Retinal pigment epithelial cell (primary cell): ENCODE results near the gene C3orf49.

Experiments used
- DNase-seq: peaks from one replicate; pipeline ENCODE4 v3.0.0-alpha.2; 2010; ENCODE audit warnings: low read depth
- H3K4me3 ChIP-seq: 2 replicates; pipeline ENCODE4 v1.5.1; 2011; ENCODE audit warnings: mild to moderate bottlenecking, low read length, control low read depth, moderate library complexity
- CTCF ChIP-seq: conservative IDR thresholded peaks from 2 replicates; pipeline ENCODE4 v1.5.1; 2011; ENCODE audit warnings: low read depth, low read length, control low read depth, inconsistent platforms

The C3orf49 gene

GRCh38 chr3:63847718-63848450 is 28.8 kb downstream of the C3orf49 start:
- DNase-seq, result no peak
- no peak overlapping the region for H3K4me3 ChIP-seq
- TF ChIP-seq CTCF, result no peak

- DNase-seq, result no peak
- H3K4me3 ChIP-seq, result no peak overlapping the region
- TF ChIP-seq CTCF, result no peak
These were observed 30.1 kb downstream of the C3orf49 start for GRCh38 chr3:63849175-63849574.

- H3K4me3 ChIP-seq, result no peak overlapping the region
- DNase-seq, result no peak
- TF ChIP-seq CTCF, result no peak
These were observed 32.2 kb downstream of the C3orf49 start for GRCh38 chr3:63851287-63851686.

- DNase-seq, result no peak
- no peak overlapping the region for H3K4me3 ChIP-seq
- no peak for TF ChIP-seq CTCF
These were observed 34.0 kb downstream of the C3orf49 start for GRCh38 chr3:63853106-63853505.

GRCh38 chr3:63855333-63855940 is 36.3 kb downstream of the C3orf49 start:
- DNase-seq, result no peak
- H3K4me3 ChIP-seq, result no peak overlapping the region
- no peak for TF ChIP-seq CTCF

GRCh38 chr3:63857311-63857710 is 38.2 kb downstream of the C3orf49 start:
- peak; percentile 52 for DNase-seq
- no peak for TF ChIP-seq CTCF
- H3K4me3 ChIP-seq, result no peak overlapping the region

GRCh38 chr3:63860776-63861175 is 41.7 kb downstream of the C3orf49 start:
- no peak overlapping the region for H3K4me3 ChIP-seq
- no peak for DNase-seq
- no peak for TF ChIP-seq CTCF
